ENCODE measurements around the gene DUSP22.

DUSP22 gene

DNA sequence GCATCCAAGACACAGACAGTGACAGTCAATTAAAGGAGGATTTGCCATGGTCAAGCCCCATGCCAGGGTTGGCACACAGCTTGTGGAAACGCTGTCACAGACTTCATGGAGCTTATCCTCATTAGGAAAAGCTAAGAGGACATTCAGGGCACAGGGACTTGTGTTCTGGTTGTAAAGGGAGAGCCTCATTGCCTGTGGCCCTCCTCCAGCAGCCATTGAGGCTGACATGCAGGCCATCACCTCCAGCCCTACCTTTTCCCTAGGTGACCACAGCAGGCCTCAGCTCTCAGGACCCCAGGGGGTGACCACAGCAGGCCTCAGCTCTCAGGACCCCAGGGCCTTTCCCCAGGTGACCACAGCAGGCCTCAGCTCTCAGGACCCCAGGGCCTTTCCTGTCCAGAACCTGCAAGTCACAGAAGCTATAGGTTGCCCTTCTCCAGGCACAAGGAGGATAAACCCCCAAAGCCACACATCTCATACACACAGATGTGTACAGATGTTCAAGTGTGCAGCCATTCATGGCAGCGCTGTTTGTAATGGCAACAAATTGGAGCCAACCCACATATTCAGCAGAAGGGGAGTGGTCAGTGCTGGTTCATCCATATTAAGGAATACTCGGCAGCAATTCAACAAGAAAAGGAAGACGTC is 26.1 kb downstream of the DUSP22 start:
- Histone ChIP-seq H3K36me3 (no peaks in the 10 kb centered on the region), H3K27ac (no peak overlapping the region), H3K4me3 (no peak overlapping the region), H3K27me3 (no peaks in the 10 kb centered on the region), H3K4me1 (no peaks in the 10 kb centered on the region), H3K9me3 (no peaks in the 10 kb centered on the region)
- no peak for DNase-seq
- intact Hi-C loops (cut with DNase I; ENCODE audit: low total_unique reads): no loop called here
- TF ChIP-seq, protein P1, sequence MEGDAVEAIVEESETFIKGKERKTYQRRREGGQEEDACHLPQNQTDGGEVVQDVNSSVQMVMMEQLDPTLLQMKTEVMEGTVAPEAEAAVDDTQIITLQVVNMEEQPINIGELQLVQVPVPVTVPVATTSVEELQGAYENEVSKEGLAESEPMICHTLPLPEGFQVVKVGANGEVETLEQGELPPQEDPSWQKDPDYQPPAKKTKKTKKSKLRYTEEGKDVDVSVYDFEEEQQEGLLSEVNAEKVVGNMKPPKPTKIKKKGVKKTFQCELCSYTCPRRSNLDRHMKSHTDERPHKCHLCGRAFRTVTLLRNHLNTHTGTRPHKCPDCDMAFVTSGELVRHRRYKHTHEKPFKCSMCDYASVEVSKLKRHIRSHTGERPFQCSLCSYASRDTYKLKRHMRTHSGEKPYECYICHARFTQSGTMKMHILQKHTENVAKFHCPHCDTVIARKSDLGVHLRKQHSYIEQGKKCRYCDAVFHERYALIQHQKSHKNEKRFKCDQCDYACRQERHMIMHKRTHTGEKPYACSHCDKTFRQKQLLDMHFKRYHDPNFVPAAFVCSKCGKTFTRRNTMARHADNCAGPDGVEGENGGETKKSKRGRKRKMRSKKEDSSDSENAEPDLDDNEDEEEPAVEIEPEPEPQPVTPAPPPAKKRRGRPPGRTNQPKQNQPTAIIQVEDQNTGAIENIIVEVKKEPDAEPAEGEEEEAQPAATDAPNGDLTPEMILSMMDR (IDR thresholded peaks at IDR 0.05): no peak

DNA sequence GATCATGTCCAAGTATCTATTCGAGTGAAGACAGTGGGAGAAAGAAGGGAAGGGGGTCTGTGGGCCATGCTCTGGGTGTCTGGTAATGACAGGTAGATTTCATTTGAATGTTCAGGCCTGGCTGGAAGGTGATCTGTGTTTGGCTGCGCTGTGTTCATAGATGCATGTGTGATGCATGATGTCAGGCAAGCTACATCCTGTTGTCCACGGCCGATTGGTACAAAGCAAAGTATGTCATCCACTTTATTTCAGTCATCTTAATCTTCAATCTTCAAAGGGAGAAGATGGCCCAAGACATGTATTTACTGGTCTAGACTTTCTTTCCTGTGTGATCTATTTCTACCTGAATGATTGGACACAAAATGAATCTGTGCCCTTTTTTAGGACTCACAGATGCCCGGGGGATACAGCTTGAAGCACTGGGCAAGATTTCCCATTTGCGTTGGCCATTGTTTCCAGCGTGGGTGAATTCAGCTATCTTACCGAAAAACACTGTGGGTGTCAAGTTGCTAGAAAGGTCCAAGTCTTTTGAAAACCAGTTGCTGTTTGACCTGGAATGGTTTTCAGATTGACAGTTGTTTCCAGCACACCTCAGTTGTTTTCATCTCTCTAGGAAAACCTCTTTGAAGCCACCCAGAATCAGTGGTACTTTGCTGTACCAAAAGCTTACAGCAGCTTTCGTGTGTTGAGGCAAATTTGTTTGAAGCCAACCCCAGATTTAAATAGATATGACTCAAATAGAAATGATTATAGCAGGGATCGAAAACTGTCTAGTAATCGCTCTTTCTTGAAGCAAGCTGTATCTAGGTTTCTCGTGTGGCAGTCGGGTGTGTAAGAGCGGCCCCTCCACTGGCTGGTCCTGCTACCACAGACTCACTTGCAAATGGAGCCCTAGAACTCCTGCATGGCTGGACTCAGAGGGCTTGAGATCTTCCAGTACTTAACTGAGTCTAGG is 27.2 kb downstream of the DUSP22 start:
- H3K36me3 ChIP-seq: peaks cover 0 to 4% (median 0%) of the 10 kb centered on the region in 3 donors
- no peak for DNase-seq
- TF ChIP-seq, protein P1 (IDR thresholded peaks at IDR 0.05): no peak
- no peaks in the 10 kb centered on the region for H3K9me3 ChIP-seq
- intact Hi-C loops (cut with DNase I; ENCODE audit: low total_unique reads): no loop called here
- H3K27ac ChIP-seq: no peak overlapping the region
- H3K4me3 ChIP-seq: no peak overlapping the region
- no peaks in the 10 kb centered on the region for H3K4me1 ChIP-seq
- H3K27me3 ChIP-seq: no peaks in the 10 kb centered on the region

DNA sequence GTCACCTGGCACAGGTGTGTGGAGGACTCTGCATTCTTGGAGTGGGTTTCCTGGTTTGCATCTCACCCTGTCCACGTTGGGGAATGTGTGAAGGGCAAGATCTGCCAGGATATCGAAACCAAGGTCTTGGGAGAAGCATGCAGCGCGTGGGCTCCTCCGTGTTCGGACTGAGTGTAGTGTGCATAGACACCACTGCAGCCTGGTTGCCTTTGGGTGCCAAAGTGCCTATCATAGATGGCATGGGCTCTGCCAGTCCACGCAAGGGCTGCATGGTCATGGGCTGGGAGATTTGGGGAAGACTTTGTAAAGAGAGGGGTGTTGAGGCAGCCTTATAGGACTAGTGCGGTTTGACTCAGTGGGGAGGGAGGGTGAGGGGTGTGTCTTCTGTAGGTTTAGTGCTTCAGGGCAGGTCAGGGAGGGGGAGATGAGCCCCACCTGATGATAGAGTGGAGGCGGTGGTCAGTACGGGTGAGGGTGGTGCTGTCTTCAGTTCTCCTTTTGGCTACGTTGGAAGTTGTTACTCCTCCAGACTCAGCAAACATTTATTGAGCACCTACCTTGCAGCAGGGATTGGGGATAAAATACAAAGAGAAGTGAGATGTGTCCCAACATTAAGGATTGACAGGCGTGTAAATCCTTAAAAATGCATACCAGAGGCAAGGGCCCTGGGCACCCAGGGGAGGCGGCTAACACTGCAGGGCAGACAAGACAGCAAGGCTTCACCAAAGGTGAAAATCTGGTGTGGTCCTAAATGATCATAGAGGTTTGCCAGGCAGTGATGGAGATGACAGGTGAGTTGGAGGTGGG is 28.3 kb downstream of the DUSP22 start:
- no peaks in the 10 kb centered on the region for H3K27me3 ChIP-seq
- no peaks in the 10 kb centered on the region for H3K4me1 ChIP-seq
- no peaks in the 10 kb centered on the region for H3K9me3 ChIP-seq
- H3K36me3 ChIP-seq: peaks cover 0 to 10% (median 0%) of the 10 kb centered on the region in 3 donors
- no peak for DNase-seq
- intact Hi-C loops (cut with DNase I; ENCODE audit: low total_unique reads): no loop called here
- TF ChIP-seq, protein P1 (IDR thresholded peaks at IDR 0.05): no peak
- no peak overlapping the region for H3K27ac ChIP-seq
- H3K4me3 ChIP-seq: no peak overlapping the region

DNA sequence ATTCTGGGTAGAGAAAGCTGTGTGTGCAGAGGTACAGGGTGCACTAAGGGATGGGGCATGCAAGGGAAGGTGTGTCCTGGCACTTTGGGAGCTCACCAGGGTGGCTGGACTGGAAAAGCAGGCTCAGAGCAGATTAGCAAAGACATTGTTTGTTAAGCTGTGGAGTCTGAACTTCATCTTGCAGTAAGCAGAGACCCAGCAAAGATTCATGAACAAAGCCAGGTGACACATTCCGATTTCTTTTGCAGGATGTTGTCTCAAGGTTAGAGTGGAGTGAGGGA is 28.8 kb downstream of the DUSP22 start:
- H3K4me3 ChIP-seq: no peak overlapping the region
- TF ChIP-seq, protein P1 (IDR thresholded peaks at IDR 0.05): no peak
- H3K36me3 ChIP-seq: peaks cover 0 to 10% (median 0%) of the 10 kb centered on the region in 3 donors
- DNase-seq: no peak
- no peaks in the 10 kb centered on the region for H3K9me3 ChIP-seq
- intact Hi-C loops (cut with DNase I; ENCODE audit: low total_unique reads): no loop called here
- H3K27me3 ChIP-seq: no peaks in the 10 kb centered on the region
- H3K4me1 ChIP-seq: no peaks in the 10 kb centered on the region
- no peak overlapping the region for H3K27ac ChIP-seq

DNA sequence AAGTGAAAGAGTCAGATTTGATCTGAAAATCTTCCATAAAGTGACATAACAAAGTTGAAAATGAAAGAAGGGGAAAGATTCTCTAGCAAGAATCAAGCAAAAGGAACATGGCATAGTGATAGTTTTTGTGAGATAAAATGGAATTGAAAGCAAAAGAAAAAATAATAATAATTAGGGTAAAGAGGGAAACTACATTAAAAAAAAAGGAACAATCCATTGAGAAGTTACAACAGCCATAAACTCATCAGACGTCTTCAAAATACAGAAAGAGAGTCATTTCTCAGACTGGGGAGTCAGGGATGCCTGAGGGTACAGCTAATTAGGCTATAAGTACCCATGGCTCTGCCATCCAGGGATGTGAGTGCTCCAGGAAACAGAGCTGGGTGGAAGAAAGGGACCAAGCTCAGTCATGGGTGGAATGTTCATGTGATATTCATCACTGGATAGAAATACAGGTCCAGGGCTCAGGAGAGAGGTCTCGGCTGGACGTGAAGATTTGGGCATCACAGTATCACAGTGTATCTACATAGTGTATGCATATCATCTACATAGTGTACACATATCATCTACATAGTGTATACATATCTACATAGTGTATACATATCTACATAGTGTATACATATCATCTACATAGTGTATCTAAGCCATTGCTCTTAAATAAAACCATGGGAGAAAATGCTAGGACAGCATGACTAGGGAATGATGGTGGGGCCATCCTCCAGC is 29.4 kb downstream of the DUSP22 start:
- no peak for DNase-seq
- Histone ChIP-seq H3K27me3 (no peaks in the 10 kb centered on the region), H3K4me1 (no peaks in the 10 kb centered on the region), H3K36me3 (peaks cover 0 to 10% (median 0%) of the 10 kb centered on the region in 3 donors), H3K4me3 (no peak overlapping the region), H3K9me3 (no peaks in the 10 kb centered on the region), H3K27ac (no peak overlapping the region)
- TF ChIP-seq, protein P1 (IDR thresholded peaks at IDR 0.05): no peak
- intact Hi-C loops (cut with DNase I; ENCODE audit: low total_unique reads): no loop called here

Data from tibial artery (tissue), 4 donors.